ENCODE results near the gene BCL2L2. TPM values are rescaled to one million over a fixed set of nuclear protein-coding genes. Genes with fewer than 3 reads are reported as not detected.
A peak's percentile ranks its signal among the peaks of the same experiment; 100 is the strongest.
"Not testable (repeated sequence)": the region's sequence is repeated elsewhere in the genome, so short reads cannot be mapped to it uniquely, and the experiment has no call there.

The BCL2L2 gene
- total RNA-seq (5.5 TPM), polyA plus RNA-seq (20.6 TPM)
- long read RNA-seq, donor 1, partial matches to known transcripts: 0 of 1 reads
- long read RNA-seq, donor 1, other reads (novel, unspliced or antisense): 0 of 1 reads
- long read RNA-seq, donor 2: 0 reads
- long read RNA-seq, donor 3, partial matches to known transcripts: 6 of 8 reads
- long read RNA-seq, donor 3, other reads (novel, unspliced or antisense): 0 of 8 reads
- long read RNA-seq, donor 4: 0 reads
- long read RNA-seq, donor 5, partial matches to known transcripts: 0 of 4 reads
- long read RNA-seq, donor 5, other reads (novel, unspliced or antisense): 0 of 4 reads
- long read RNA-seq, donor 6, partial matches to known transcripts: 0 of 1 reads
- long read RNA-seq, donor 6, other reads (novel, unspliced or antisense): 0 of 1 reads
- long read RNA-seq, donor 7: 0 reads
- long read RNA-seq, donor 8: 0 reads
- long read RNA-seq, donor 9: 0 reads
- long read RNA-seq, donor 10: 0 reads

- peaks cover 6 to 25% of the 10 kb centered on the region in 2 donors for H3K4me1 ChIP-seq (ENCODE audit: control insufficient read depth in 2 of 2, insufficient read depth in 2 of 2, low read length in 2 of 2)
- peak within 1 kb of the TSS; percentile 62 to 86 for H3K27ac ChIP-seq (ENCODE audit: low read depth in 1 of 2, low read length in 1 of 2)
- H3K27me3 ChIP-seq (ENCODE audit: control insufficient read depth in 2 of 2, insufficient read depth in 1 of 2, low read length in 1 of 2): peaks cover 0 to 9% of the 10 kb centered on the region in 2 donors
- peak within 1 kb of the TSS; percentile 36 to 47 for H3K4me3 ChIP-seq (ENCODE audit: low read length in 2 of 2)
- DNase-seq (ENCODE audit: low read depth in 6 of 9, low spot score in 9 of 9): peak in 2 of 9 donors; percentile 28 to 46
- H3K36me3 ChIP-seq (ENCODE audit: control insufficient read depth in 2 of 2, insufficient read depth in 2 of 2, low read length in 1 of 2): no peaks in the 10 kb centered on the region
- 5% methylated on average over 24 of the region's 24 CpGs for WGBS
- peaks cover 0 to 1% of the 10 kb centered on the region in 2 donors for H3K9me3 ChIP-seq (ENCODE audit: control insufficient read depth in 2 of 2, insufficient read depth in 1 of 2, low read length in 1 of 2)
Measured at GRCh38 chr14:23306412-23307145, at the start of gene BCL2L2. Gene BCL2L2, plus strand, starts transcription at chr14:23306833. Its CDS starts 935 bp downstream, at chr14:23307768.

- H3K9me3 ChIP-seq (ENCODE audit: control insufficient read depth in 2 of 2, insufficient read depth in 1 of 2, low read length in 1 of 2): no peaks in the 10 kb centered on the region
- no peaks in the 10 kb centered on the region for H3K4me1 ChIP-seq (ENCODE audit: control insufficient read depth in 2 of 2, insufficient read depth in 2 of 2, low read length in 2 of 2)
- no peak overlapping the region for H3K27ac ChIP-seq (ENCODE audit: low read depth in 1 of 2, low read length in 1 of 2)
- no peak overlapping the region for H3K4me3 ChIP-seq (ENCODE audit: low read length in 2 of 2)
- H3K36me3 ChIP-seq (ENCODE audit: control insufficient read depth in 2 of 2, insufficient read depth in 2 of 2, low read length in 1 of 2): no peaks in the 10 kb centered on the region
- 98% methylated on average over 5 of the region's 5 CpGs for WGBS
- DNase-seq (ENCODE audit: low read depth in 6 of 9, low spot score in 9 of 9): no peak
- H3K27me3 ChIP-seq (ENCODE audit: control insufficient read depth in 2 of 2, insufficient read depth in 1 of 2, low read length in 1 of 2): peaks cover 0 to 7% of the 10 kb centered on the region in 2 donors
Measured at GRCh38 chr14:23258256-23258655, 48.4 kb upstream of the BCL2L2 start.

GRCh38 chr14:23259426-23259825, 47.2 kb upstream of the BCL2L2 start:
- no peak for DNase-seq (ENCODE audit: low read depth in 6 of 9, low spot score in 9 of 9)
- peaks cover 0 to 7% of the 10 kb centered on the region in 2 donors for H3K27me3 ChIP-seq (ENCODE audit: control insufficient read depth in 2 of 2, insufficient read depth in 1 of 2, low read length in 1 of 2)
- H3K4me1 ChIP-seq (ENCODE audit: control insufficient read depth in 2 of 2, insufficient read depth in 2 of 2, low read length in 2 of 2): no peaks in the 10 kb centered on the region
- H3K4me3 ChIP-seq (ENCODE audit: low read length in 2 of 2): no peak overlapping the region
- no peaks in the 10 kb centered on the region for H3K36me3 ChIP-seq (ENCODE audit: control insufficient read depth in 2 of 2, insufficient read depth in 2 of 2, low read length in 1 of 2)
- H3K27ac ChIP-seq (ENCODE audit: low read depth in 1 of 2, low read length in 1 of 2): no peak overlapping the region
- H3K9me3 ChIP-seq (ENCODE audit: control insufficient read depth in 2 of 2, insufficient read depth in 1 of 2, low read length in 1 of 2): no peaks in the 10 kb centered on the region

GRCh38 chr14:23260849-23261248, 45.8 kb upstream of the BCL2L2 start:
- 89% methylated on average over 8 of the region's 8 CpGs for WGBS
- H3K4me1 ChIP-seq (ENCODE audit: control insufficient read depth in 2 of 2, insufficient read depth in 2 of 2, low read length in 2 of 2); H3K27ac ChIP-seq (ENCODE audit: low read depth in 1 of 2, low read length in 1 of 2); H3K36me3 ChIP-seq (ENCODE audit: control insufficient read depth in 2 of 2, insufficient read depth in 2 of 2, low read length in 1 of 2); H3K4me3 ChIP-seq (ENCODE audit: low read length in 2 of 2); DNase-seq (ENCODE audit: low read depth in 6 of 9, low spot score in 9 of 9); H3K27me3 ChIP-seq (ENCODE audit: control insufficient read depth in 2 of 2, insufficient read depth in 1 of 2, low read length in 1 of 2); H3K9me3 ChIP-seq (ENCODE audit: control insufficient read depth in 2 of 2, insufficient read depth in 1 of 2, low read length in 1 of 2): not testable (repeated sequence)

GRCh38 chr14:23269193-23269592, 37.4 kb upstream of the BCL2L2 start:
- DNase-seq (ENCODE audit: low read depth in 6 of 9, low spot score in 9 of 9): no peak
- H3K36me3 ChIP-seq (ENCODE audit: control insufficient read depth in 2 of 2, insufficient read depth in 2 of 2, low read length in 1 of 2): no peaks in the 10 kb centered on the region
- H3K4me3 ChIP-seq (ENCODE audit: low read length in 2 of 2): no peak overlapping the region
- no peaks in the 10 kb centered on the region for H3K27me3 ChIP-seq (ENCODE audit: control insufficient read depth in 2 of 2, insufficient read depth in 1 of 2, low read length in 1 of 2)
- no peaks in the 10 kb centered on the region for H3K4me1 ChIP-seq (ENCODE audit: control insufficient read depth in 2 of 2, insufficient read depth in 2 of 2, low read length in 2 of 2)
- H3K9me3 ChIP-seq (ENCODE audit: control insufficient read depth in 2 of 2, insufficient read depth in 1 of 2, low read length in 1 of 2): no peaks in the 10 kb centered on the region
- WGBS: 96% methylated on average over 7 of the region's 7 CpGs
- H3K27ac ChIP-seq (ENCODE audit: low read depth in 1 of 2, low read length in 1 of 2): no peak overlapping the region

- no peak for DNase-seq (ENCODE audit: low read depth in 6 of 9, low spot score in 9 of 9)
- Histone ChIP-seq H3K4me1 (ENCODE audit: control insufficient read depth in 2 of 2, insufficient read depth in 2 of 2, low read length in 2 of 2) (no peaks in the 10 kb centered on the region), H3K4me3 (ENCODE audit: low read length in 2 of 2) (no peak overlapping the region), H3K27ac (ENCODE audit: low read depth in 1 of 2, low read length in 1 of 2) (no peak overlapping the region), H3K27me3 (ENCODE audit: control insufficient read depth in 2 of 2, insufficient read depth in 1 of 2, low read length in 1 of 2) (no peaks in the 10 kb centered on the region), H3K36me3 (ENCODE audit: control insufficient read depth in 2 of 2, insufficient read depth in 2 of 2, low read length in 1 of 2) (peaks cover 0 to 10% of the 10 kb centered on the region in 2 donors), H3K9me3 (ENCODE audit: control insufficient read depth in 2 of 2, insufficient read depth in 1 of 2, low read length in 1 of 2) (no peaks in the 10 kb centered on the region)
- 94% methylated on average over 2 of the region's 2 CpGs for WGBS
Measured at GRCh38 chr14:23275412-23275811, 31.2 kb upstream of the BCL2L2 start.

- Histone ChIP-seq H3K27ac (ENCODE audit: low read depth in 1 of 2, low read length in 1 of 2) (no peak overlapping the region), H3K4me1 (ENCODE audit: control insufficient read depth in 2 of 2, insufficient read depth in 2 of 2, low read length in 2 of 2) (no peaks in the 10 kb centered on the region), H3K36me3 (ENCODE audit: control insufficient read depth in 2 of 2, insufficient read depth in 2 of 2, low read length in 1 of 2) (peaks cover under 1 to 10% of the 10 kb centered on the region in 2 donors), H3K9me3 (ENCODE audit: control insufficient read depth in 2 of 2, insufficient read depth in 1 of 2, low read length in 1 of 2) (no peaks in the 10 kb centered on the region), H3K27me3 (ENCODE audit: control insufficient read depth in 2 of 2, insufficient read depth in 1 of 2, low read length in 1 of 2) (no peaks in the 10 kb centered on the region), H3K4me3 (ENCODE audit: low read length in 2 of 2) (no peak overlapping the region)
- no peak for DNase-seq (ENCODE audit: low read depth in 6 of 9, low spot score in 9 of 9)
- 95% methylated on average over 3 of the region's 3 CpGs for WGBS
Measured at GRCh38 chr14:23277189-23277588, 29.4 kb upstream of the BCL2L2 start.

- H3K4me1 ChIP-seq (ENCODE audit: control insufficient read depth in 2 of 2, insufficient read depth in 2 of 2, low read length in 2 of 2); H3K27ac ChIP-seq (ENCODE audit: low read depth in 1 of 2, low read length in 1 of 2); H3K4me3 ChIP-seq (ENCODE audit: low read length in 2 of 2); H3K27me3 ChIP-seq (ENCODE audit: control insufficient read depth in 2 of 2, insufficient read depth in 1 of 2, low read length in 1 of 2); H3K9me3 ChIP-seq (ENCODE audit: control insufficient read depth in 2 of 2, insufficient read depth in 1 of 2, low read length in 1 of 2); DNase-seq (ENCODE audit: low read depth in 6 of 9, low spot score in 9 of 9); H3K36me3 ChIP-seq (ENCODE audit: control insufficient read depth in 2 of 2, insufficient read depth in 2 of 2, low read length in 1 of 2): not testable (repeated sequence)
- 97% methylated on average over 6 of the region's 6 CpGs for WGBS
Measured at GRCh38 chr14:23277928-23278327, 28.7 kb upstream of the BCL2L2 start.

GRCh38 chr14:23281247-23281646, 25.4 kb upstream of the BCL2L2 start:
- 99% methylated on average over 6 of the region's 6 CpGs for WGBS
- Histone ChIP-seq H3K36me3 (ENCODE audit: control insufficient read depth in 2 of 2, insufficient read depth in 2 of 2, low read length in 1 of 2) (peaks cover 4 to 5% of the 10 kb centered on the region in 2 donors), H3K27ac (ENCODE audit: low read depth in 1 of 2, low read length in 1 of 2) (no peak overlapping the region), H3K9me3 (ENCODE audit: control insufficient read depth in 2 of 2, insufficient read depth in 1 of 2, low read length in 1 of 2) (no peaks in the 10 kb centered on the region), H3K27me3 (ENCODE audit: control insufficient read depth in 2 of 2, insufficient read depth in 1 of 2, low read length in 1 of 2) (no peaks in the 10 kb centered on the region), H3K4me3 (ENCODE audit: low read length in 2 of 2) (no peak overlapping the region), H3K4me1 (ENCODE audit: control insufficient read depth in 2 of 2, insufficient read depth in 2 of 2, low read length in 2 of 2) (peaks cover 0 to 7% of the 10 kb centered on the region in 2 donors)
- no peak for DNase-seq (ENCODE audit: low read depth in 6 of 9, low spot score in 9 of 9)

Data from thymus (tissue), 14 donors.